Spleen (tissue), 7 donors: ENCODE data around the gene CCDC70.

Experiments used
- CTCF ChIP-seq, 11 experiments: fragments of 200-600 bp in 7 of 11; fragments of 450-650 bp in 4 of 11; sonication (generic) in 4 of 11; IDR thresholded peaks in 8 of 11; conservative IDR thresholded peaks in 3 of 11; 1 replicate in 7 of 11; 2 replicates in 4 of 11; pipeline versions ENCODE4 v1.4.0 to v1.8.0; 2016 to 2021; ENCODE audit warnings: antibody characterized with exemption in 11 of 11, inconsistent platforms in 4 of 11, mild to moderate bottlenecking in 1 of 11
- POLR2AphosphoS5 ChIP-seq, 3 donors: sonication (generic); formaldehyde crosslinking; IDR thresholded peaks; one replicate each; pipeline ENCODE4 v1.5.1; 2017; ENCODE audit warnings: antibody characterized with exemption in 3 of 3
- donor health status: DM: no; HTN: no; CAD: no; lungs with moderate emphysema.
- donor health status: DM: no; HTN: no; CAD: no.
- donor health status: DM: no; HTN: no; CAD: no.

- TF ChIP-seq POLR2AphosphoS5 (IDR thresholded peaks at IDR 0.05) (no peak), CTCF (IDR thresholded peaks at IDR 0.05 in 8 of 11, conservative IDR thresholded peaks at IDR 0.05 in 3 of 11) (no peak)
These were observed 1.2 kb downstream of the CCDC70 start for GRCh38 chr13:51862957-51863356.
